Activated CD4-positive, alpha-beta T cell treated with anti-CD3 and anti-CD28 coated beads, Interleukin-2, amount 50 U/mL, for 48 hours (primary cell): Measurements from ENCODE around the gene AHSP.
"Not testable (repeated sequence)": the region's sequence is repeated elsewhere in the genome, so short reads cannot be mapped to it uniquely, and the experiment has no call there.

Experiments
- DNase-seq, 2 experiments: peaks; one replicate each; pipeline ENCODE4 v3.0.0-alpha.2; 2020

AHSP gene

GRCh38 chr16:31501226-31501965, 26.3 kb upstream of the AHSP start:
- DNase-seq: no peak

GRCh38 chr16:31501966-31502348, 25.7 kb upstream of the AHSP start:
- no peak for DNase-seq

- no peak for DNase-seq
Observed at GRCh38 chr16:31502981-31503380, 24.7 kb upstream of the AHSP start.

- DNase-seq: not testable (repeated sequence)
Observed at GRCh38 chr16:31503555-31503954, 24.1 kb upstream of the AHSP start.

GRCh38 chr16:31504159-31504558, 23.5 kb upstream of the AHSP start:
- DNase-seq: no peak

- DNase-seq: peak in 1 of 2 experiments; percentile 46
Observed at GRCh38 chr16:31505483-31505882, 22.2 kb upstream of the AHSP start.

GRCh38 chr16:31507617-31507928, 20.1 kb upstream of the AHSP start:
- DNase-seq: no peak

GRCh38 chr16:31507929-31508705, 19.6 kb upstream of the AHSP start, which contains the start of gene RUSF1:
Gene RUSF1, minus strand, starts transcription at chr16:31508391. Its CDS starts 18 bp downstream, at chr16:31508373.
- DNase-seq: peak; percentile 86 to 90

GRCh38 chr16:31508706-31509195, 18.9 kb upstream of the AHSP start:
- DNase-seq: no peak

- no peak for DNase-seq
Observed at GRCh38 chr16:31513126-31513525, 14.6 kb upstream of the AHSP start.

GRCh38 chr16:31513884-31514283, 13.8 kb upstream of the AHSP start:
- DNase-seq: no peak

- no peak for DNase-seq
Observed at GRCh38 chr16:31517800-31518402, 9.8 kb upstream of the AHSP start.

GRCh38 chr16:31519759-31520431, 7.8 kb upstream of the AHSP start:
- no peak for DNase-seq

GRCh38 chr16:31521368-31521767, 6.3 kb upstream of the AHSP start:
- no peak for DNase-seq

- DNase-seq: no peak
Observed at GRCh38 chr16:31522071-31522470, 5.6 kb upstream of the AHSP start.

- DNase-seq: not testable (repeated sequence)
Observed at GRCh38 chr16:31523768-31524167, 3.9 kb upstream of the AHSP start.

- no peak for DNase-seq
Observed at GRCh38 chr16:31525113-31525512, 2.6 kb upstream of the AHSP start.

GRCh38 chr16:31528523-31529107, 915 bp downstream of the AHSP start:
- DNase-seq: no peak

GRCh38 chr16:31529108-31529936, 1.6 kb downstream of the AHSP start:
- no peak for DNase-seq

GRCh38 chr16:31529937-31530312, 2.2 kb downstream of the AHSP start:
- no peak for DNase-seq

GRCh38 chr16:31530405-31530804, 2.7 kb downstream of the AHSP start:
- no peak for DNase-seq

GRCh38 chr16:31531096-31531495, 3.4 kb downstream of the AHSP start:
- no peak for DNase-seq
